Prostate gland (tissue), 2 donors: ENCODE data around the gene EME2. TPM values are rescaled to one million over a fixed set of nuclear protein-coding genes. Genes with fewer than 3 reads are reported as not detected.

Source experiments
- DNase-seq: peaks from one replicate; pipeline ENCODE4 v3.0.0-alpha.2; 2019; ENCODE audit warnings: low spot score
- H3K27ac ChIP-seq, 2 donors: fragments of 200-600 bp; sonication (generic); 2 replicates each; pipeline ENCODE4 v1.5.1; 2017 to 2019
- H3K27me3 ChIP-seq: fragments of 200-600 bp; sonication (generic); replicated peaks from 2 replicates; pipeline ENCODE4 v1.5.1; 2019; ENCODE audit not compliant: insufficient read depth
- H3K36me3 ChIP-seq, 2 donors: fragments of 200-600 bp; sonication (generic); 1 replicate in 1 of 2; 2 replicates in 1 of 2; pipeline versions ENCODE4 v1.5.1 to v1.8.1; 2017 to 2019
- H3K4me1 ChIP-seq: fragments of 200-600 bp; sonication (generic); replicated peaks from 2 replicates; pipeline ENCODE4 v1.5.1; 2019
- H3K4me3 ChIP-seq, 2 donors: fragments of 200-600 bp; sonication (generic); 2 replicates each; pipeline ENCODE4 v1.5.1; 2017 to 2019
- H3K9me3 ChIP-seq: fragments of 200-600 bp; sonication (generic); 2 replicates; pipeline ENCODE4 v1.5.1; 2017
- POLR2A ChIP-seq: fragments of 450-650 bp; IDR thresholded peaks from one replicate; pipeline ENCODE4 v1.6.1; 2016; ENCODE audit warnings: antibody characterized with exemption, mild to moderate bottlenecking
- POLR2AphosphoS5 ChIP-seq: sonication (generic); formaldehyde crosslinking; IDR thresholded peaks from one replicate; pipeline ENCODE4 v1.6.1; 2017; ENCODE audit warnings: antibody characterized with exemption
- WGBS: methylation state at CpG from one replicate; pipeline ENCODE4 v1.1.5; 2018; 5-methylcytosine and 5-hydroxymethylcytosine counted together
- intact Hi-C: fragments of 100-400 bp; cut with DNase I; formaldehyde crosslinking; loops from one replicate; pipeline ENCODE4 v1.14.2; 2022
- total RNA-seq, 2 donors: library from RNA; depleted of rRNA; stranded (reverse); fragments of >200 nt; gene quantifications; one replicate each; pipeline ENCODE4 v1.1.0, GENCODE V29; 2016
- TF ChIP-seq, protein P1 (sequence below), 4 experiments: fragments of 200-600 bp in 2 of 4; fragments of 450-650 bp in 2 of 4; sonication (generic) in 2 of 4; IDR thresholded peaks; 1 replicate in 3 of 4; 2 replicates in 1 of 4; pipeline ENCODE4 v1.5.1; 2016 to 2019; ENCODE audit warnings: antibody characterized with exemption in 4 of 4, mild to moderate bottlenecking in 2 of 4, moderate library complexity in 2 of 4

The EME2 gene
- total RNA-seq, 2 donors from 2014 or later, result 18.3 to 53.9 TPM

DNA sequence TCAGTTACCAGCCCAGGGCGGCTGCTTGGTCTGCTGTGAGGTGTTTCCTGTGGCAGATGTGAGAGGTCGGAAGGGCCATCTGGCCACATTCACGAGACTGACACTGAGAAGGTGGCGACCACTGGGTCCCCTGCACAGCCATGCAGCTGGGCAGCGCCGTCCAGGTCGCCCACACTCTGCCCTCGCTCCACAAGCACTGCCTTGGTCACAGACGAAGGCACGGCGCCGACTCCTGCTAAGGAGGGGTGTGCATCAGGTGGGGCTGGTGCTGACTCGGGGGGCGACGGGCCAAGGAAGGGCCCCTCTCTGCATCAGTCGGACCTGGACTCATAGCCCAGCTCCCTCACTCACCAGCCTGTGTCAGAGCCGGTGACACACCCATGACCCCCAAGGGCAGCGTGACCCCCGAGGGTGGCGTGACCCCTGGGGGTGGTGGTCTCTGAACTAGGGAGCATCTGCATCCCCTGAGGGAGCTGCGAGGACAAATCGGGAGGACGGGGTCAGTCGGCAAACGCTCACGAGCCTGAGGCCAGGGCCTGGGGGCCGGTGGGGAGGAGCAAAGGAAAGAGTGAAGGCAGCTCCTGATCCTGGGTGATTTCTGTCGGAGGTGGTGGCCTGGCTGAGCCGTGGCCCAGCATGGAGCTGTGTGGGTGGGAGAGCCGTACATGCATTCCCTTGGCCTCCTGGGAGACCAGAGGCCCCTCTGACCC is 31.7 kb upstream of the EME2 start:
- Histone ChIP-seq H3K36me3 (no peaks in the 10 kb centered on the region), H3K4me3 (no peak overlapping the region), H3K4me1 (no peaks in the 10 kb centered on the region), H3K27me3 (no peaks in the 10 kb centered on the region), H3K27ac (no peak overlapping the region), H3K9me3 (no peaks in the 10 kb centered on the region)
- 90% methylated on average over 30 of the region's 30 CpGs for WGBS
- TF ChIP-seq, protein P1, sequence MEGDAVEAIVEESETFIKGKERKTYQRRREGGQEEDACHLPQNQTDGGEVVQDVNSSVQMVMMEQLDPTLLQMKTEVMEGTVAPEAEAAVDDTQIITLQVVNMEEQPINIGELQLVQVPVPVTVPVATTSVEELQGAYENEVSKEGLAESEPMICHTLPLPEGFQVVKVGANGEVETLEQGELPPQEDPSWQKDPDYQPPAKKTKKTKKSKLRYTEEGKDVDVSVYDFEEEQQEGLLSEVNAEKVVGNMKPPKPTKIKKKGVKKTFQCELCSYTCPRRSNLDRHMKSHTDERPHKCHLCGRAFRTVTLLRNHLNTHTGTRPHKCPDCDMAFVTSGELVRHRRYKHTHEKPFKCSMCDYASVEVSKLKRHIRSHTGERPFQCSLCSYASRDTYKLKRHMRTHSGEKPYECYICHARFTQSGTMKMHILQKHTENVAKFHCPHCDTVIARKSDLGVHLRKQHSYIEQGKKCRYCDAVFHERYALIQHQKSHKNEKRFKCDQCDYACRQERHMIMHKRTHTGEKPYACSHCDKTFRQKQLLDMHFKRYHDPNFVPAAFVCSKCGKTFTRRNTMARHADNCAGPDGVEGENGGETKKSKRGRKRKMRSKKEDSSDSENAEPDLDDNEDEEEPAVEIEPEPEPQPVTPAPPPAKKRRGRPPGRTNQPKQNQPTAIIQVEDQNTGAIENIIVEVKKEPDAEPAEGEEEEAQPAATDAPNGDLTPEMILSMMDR (IDR thresholded peaks at IDR 0.05), result no peak
- TF ChIP-seq POLR2AphosphoS5 (no peak), POLR2A (no peak)
- intact Hi-C loops, result no loop called here
- no peak for DNase-seq

DNA sequence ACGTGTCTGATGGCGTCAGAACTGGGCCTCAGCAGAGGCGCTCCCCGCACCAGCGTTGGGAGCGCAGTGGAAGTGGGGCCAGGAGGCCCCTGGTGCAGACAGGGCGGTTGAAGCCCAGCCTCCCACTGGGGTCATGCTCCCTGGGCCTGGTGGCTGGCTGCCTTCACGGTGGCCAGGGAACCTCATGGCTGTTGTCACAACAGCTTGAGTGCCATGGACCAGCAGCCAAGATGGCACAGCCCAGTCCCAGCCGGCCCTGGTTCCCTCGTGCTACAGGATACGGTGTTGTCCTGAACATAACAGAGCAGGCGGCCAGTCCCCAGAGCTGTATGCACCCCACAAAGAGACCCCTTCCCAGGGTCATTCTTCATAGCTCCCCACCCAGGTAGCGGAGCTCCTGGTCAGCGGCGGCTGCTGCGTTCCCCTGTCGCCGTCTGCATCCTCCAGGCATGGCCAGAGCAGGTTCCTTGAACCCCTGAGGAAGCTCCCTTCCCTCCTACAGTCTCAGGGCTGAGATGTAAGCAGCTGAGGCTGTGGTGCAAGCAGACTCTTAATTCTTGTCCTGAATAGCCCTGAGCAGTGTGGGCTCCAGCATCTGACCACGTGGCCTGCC is 31.0 kb upstream of the EME2 start:
- intact Hi-C loops, result no loop called here
- no peak for DNase-seq
- H3K27me3 ChIP-seq, result no peaks in the 10 kb centered on the region
- H3K9me3 ChIP-seq, result no peaks in the 10 kb centered on the region
- no peak overlapping the region for H3K4me3 ChIP-seq
- no peak for TF ChIP-seq POLR2A
- TF ChIP-seq, protein P1 (IDR thresholded peaks at IDR 0.05), result no peak
- no peak for TF ChIP-seq POLR2AphosphoS5
- H3K4me1 ChIP-seq, result no peaks in the 10 kb centered on the region
- 93% methylated on average over 18 of the region's 19 CpGs for WGBS
- H3K27ac ChIP-seq, result no peak overlapping the region
- H3K36me3 ChIP-seq, result no peaks in the 10 kb centered on the region

DNA sequence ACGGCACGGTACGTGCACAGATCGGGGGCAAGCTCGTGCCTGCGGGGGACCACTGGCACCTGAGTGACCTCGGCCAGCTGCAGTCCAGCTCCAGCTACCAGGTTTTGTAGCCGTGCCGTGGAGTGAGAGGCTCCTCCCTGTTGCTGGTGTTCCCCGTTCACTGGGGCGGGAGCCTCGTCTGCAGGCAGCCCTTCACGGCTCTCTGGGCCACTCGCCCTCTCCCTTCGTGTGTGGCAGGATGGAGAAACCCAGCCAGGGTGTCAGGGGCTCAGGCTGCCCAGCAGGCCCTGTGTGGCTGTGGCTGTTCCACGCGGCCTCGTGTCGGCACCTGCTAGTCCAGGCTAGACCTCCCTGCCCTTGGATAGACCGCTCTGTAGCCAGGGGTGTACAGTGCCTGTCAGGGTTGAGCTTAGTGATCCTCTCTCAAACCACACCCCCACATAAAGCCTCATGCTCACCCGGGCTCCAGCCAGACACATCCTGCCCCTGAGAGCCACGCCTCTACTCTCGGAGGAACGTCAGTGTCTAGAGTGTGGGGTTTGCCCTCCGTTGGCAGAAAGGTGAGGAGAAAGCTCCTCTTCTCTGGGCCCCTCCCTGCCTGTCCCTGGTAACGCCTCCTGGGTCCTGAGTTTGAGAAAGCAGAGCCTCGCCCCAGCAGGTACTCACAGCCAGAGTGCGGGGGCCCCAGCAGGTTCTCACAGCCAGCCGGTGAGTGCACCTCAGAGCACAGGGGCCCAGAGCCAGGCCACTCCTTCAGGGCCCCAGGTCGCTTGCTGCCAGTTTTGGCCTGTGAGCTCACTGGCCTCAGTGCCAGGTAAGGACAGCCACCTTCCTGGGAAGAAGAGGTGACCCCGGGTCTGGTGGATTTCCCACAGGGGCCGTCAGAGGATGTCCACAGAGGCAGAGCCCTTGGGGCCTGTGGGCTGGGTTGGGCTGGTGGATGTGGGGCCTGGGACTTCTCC is 29.0 kb upstream of the EME2 start:
- Histone ChIP-seq H3K27me3 (no peaks in the 10 kb centered on the region), H3K4me1 (no peaks in the 10 kb centered on the region), H3K9me3 (no peaks in the 10 kb centered on the region), H3K4me3 (no peak overlapping the region), H3K27ac (no peak overlapping the region), H3K36me3 (peaks cover 6 to 7% of the 10 kb centered on the region in 2 donors)
- WGBS, result 87% methylated on average over 29 of the region's 32 CpGs
- DNase-seq, result no peak
- intact Hi-C loops, result no loop called here
- TF ChIP-seq, protein P1 (IDR thresholded peaks at IDR 0.05), result no peak
- TF ChIP-seq POLR2AphosphoS5 (no peak), POLR2A (no peak)

DNA sequence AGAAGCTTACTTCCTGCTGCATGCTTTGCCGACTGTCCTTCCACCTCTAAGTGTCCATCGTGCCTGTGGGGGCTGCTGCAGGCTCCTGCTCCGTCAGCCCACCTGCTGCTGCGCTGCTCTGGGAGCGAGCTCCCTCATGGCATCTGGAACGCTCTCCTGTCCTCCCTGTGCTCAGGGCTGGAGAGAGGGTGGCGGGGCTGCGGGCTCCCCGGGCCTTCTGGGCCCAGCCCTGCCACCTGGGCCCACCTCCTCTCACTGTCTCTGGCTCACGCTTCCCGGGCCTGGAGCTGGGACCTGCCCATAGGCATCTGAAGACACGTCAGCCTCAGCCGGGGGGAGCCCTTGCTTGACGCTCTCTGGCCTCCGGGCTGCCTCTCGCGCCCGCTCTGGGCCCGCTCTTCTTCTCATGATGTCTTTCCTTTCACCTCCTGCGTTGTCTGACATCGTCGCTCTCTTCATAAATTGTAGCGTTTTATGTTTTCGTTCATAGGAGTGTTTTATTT is 28.2 kb upstream of the EME2 start:
- H3K36me3 ChIP-seq, result peaks cover 6 to 7% of the 10 kb centered on the region in 2 donors
- no peaks in the 10 kb centered on the region for H3K4me1 ChIP-seq
- DNase-seq, result no peak
- WGBS, result 88% methylated on average over 24 of the region's 24 CpGs
- H3K4me3 ChIP-seq, result no peak overlapping the region
- H3K27ac ChIP-seq, result no peak overlapping the region
- TF ChIP-seq POLR2A, result no peak
- TF ChIP-seq POLR2AphosphoS5, result no peak
- TF ChIP-seq, protein P1 (IDR thresholded peaks at IDR 0.05), result no peak
- H3K9me3 ChIP-seq, result no peaks in the 10 kb centered on the region
- H3K27me3 ChIP-seq, result no peaks in the 10 kb centered on the region
- intact Hi-C loops, result no loop called here
